HG02938 (cell line): ENCODE measurements around the gene PIP4K2C.
"Not testable (repeated sequence)": the region's sequence is repeated elsewhere in the genome, so short reads cannot be mapped to it uniquely, and the experiment has no call there.

Source experiments
- ATAC-seq: cut with Tn5 transposase; IDR thresholded peaks from one replicate; pipeline ENCODE4 v1.9.1; 2021; ENCODE audit warnings: mild to moderate bottlenecking, moderate library complexity; ENCODE audit not compliant: unreplicated experiment

PIP4K2C gene

DNA sequence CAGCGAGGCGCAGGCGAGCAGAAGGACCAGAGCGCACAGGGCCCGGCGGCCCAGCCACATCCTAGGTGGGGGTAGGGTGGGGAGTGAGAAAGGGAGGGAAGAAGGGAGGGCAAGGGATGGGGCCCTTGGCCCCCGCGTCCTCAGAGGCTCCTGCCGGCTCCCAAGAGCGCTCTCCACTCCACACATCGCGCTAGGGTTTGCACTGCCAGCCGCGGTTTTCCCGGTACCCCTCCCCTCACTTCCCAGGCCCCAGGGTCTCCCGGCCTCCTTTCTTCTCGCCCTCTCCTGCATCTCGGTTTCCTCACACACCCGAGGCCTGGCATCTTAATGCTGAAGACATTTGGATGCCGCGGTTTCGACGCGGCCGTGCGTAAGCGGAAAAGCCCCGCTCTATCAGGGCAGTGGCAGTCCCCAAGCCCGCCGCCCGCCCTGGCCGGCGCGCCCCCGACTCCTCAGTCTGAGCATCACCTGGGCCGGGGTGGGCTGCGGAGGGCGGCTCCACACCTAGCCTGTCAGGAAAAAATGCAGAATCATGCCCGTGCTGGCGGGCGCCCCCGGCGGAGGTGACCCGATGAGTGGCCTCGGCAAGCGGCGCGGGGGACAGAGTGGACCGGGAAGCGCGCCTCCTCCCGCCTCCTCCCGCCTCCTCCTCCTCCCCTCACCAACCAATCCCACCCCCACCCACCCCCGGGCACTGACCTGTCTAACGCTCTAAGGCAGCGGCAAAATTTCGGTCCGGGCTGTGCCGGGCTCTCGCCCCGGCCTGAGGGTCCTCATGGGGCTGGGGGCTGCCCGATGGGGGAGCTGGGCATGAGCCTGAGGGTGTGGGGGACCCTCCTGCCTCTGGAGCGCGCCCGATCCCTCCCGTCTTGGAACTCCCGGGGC lies 41.3 kb downstream of the PIP4K2C start:
- no peak for ATAC-seq

DNA sequence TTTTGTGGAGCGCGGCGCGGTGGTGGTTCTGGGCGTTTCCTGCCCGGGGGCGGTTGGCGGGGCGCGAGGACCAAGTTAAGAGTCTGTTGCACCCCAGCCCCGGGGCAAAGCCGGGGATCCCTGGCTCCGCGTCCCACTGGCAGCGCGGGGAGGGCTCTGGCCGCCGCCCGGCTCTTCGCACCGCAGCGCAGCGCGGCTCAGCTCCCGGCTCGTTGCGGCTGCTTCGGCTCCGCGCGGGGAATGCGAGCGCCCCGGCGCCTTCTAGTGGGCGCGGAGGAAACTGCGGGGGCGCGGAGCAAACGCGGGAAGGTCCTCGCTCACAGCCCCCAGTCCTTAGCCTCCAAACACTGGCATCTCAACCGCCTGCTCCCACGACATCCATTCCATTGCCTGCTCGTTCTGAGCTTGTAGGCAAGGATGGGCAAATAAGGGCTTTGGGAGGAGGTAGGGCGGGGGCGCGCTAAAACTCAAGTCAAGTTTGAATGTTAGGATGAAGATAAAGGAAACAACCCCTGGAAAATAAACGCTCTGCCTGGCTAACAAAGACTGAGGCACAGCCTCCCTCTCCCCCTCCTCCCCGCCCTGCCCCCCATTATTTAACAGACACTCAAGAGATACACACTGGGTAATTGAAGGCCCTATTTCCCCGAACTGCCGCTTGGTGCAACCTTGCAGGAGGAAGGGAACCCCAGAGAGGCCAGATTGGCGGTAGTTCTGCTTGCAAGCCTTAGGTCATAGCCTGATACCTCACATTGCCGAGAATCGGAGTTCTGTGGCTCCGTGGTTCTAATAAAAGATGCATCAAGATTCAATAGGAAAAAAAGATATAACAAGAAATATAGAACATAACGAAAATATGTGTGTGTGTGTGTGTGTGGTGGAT lies 42.2 kb downstream of the PIP4K2C start, which contains the start of gene B4GALNT1:
TSS of gene B4GALNT1 (minus strand) at position 244 of the 883 bp plus-strand sequence. CDS start 1,069 bp downstream, outside the sequence.
- ATAC-seq, result no peak

DNA sequence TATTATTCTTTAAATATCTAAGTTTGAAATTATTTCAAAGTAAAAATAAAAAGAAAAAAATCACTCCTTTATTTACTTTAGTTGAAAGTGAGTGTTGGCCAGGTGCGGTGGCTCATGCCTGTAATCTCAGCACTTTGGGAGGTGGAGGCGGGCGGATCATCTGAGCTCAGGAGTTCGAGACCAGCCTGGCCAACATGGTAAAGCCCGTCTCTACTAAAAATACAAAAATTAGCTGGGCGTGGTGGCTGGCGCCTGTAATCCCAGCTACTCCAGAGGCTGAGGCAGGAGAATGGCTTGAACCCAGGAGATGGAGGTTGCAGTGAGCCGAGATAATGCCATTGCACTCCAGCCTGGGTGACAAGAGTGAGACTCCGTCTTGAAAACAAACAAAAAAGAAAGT lies 45.7 kb downstream of the PIP4K2C start:
- not testable (repeated sequence) for ATAC-seq

DNA sequence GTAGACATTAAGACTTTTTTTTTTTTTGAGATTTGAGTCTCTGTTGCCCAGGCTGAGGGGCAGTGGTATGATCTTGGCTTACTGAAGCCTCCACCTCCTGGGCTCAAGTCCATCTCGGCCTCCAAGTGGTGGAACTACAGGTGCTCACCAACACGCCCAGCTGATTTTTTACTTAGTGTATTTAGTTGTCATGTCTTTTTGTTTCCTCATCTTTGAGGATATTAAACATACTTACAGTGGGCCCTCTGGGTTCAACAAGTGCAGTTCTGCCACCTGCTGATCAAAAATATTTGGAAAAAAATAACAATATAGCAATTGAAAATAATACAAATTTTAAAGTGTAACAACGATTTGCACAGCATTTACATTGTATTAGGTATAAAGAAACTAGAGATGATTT lies 46.4 kb downstream of the PIP4K2C start:
- ATAC-seq, result no peak

DNA sequence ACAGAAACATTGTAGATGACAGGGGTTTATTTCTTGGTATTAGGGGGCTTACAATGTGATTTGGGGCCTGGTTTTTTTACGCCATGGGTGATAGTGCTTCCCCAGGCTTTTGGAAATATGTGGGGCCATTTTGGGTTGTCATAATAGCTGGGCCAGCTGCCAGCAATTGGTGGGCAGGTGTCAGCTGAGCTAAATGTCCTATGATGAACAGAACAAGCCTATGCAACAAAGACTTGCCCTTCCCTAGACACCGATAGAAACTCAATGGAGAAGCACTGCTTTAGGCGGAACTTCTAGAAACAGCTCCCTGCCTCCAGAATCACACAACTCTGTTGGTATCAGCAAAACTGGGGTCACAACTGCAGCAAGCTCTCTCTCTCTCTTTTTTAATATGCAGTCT lies 47.1 kb downstream of the PIP4K2C start:
- no peak for ATAC-seq

DNA sequence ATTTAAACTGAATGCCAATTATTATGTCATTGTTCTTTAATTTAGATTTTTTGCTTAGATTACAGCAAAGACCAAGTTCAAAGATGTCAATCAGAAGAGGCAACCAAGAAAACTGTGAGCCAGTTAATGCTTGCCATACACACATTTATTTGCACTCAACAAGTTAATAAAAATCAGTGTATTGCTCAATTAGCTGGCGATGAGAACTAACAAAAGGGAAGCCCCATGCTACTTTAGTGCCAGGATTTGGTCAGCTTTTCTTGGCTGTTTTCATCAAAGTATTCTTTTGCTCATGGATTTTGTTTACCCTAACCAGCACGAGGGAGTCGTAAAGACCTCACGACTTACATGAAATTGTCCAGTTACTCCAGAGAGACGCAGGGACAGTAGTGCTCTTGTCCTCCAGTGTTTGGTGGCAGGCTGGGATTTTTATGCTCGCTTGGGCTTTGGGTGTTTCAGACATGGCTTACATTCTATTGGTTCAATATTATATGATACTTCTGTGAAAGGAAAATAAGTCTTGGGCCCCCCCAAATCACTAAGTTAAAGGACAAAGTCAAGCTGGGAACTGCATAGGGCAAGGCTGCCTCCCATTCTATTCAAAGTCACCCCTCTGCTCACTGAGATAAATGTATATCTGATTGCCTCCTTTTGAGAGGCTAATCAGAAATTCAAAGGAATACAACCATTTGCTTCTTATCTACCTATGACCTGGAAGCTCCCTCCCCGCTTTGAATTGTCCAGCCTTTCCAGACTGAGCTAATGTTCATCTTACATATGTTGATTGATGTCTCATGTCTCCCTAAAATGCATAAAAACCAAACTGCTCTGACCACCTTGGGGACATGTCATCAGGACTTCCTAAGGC lies 49.4 kb downstream of the PIP4K2C start:
- ATAC-seq, result no peak

DNA sequence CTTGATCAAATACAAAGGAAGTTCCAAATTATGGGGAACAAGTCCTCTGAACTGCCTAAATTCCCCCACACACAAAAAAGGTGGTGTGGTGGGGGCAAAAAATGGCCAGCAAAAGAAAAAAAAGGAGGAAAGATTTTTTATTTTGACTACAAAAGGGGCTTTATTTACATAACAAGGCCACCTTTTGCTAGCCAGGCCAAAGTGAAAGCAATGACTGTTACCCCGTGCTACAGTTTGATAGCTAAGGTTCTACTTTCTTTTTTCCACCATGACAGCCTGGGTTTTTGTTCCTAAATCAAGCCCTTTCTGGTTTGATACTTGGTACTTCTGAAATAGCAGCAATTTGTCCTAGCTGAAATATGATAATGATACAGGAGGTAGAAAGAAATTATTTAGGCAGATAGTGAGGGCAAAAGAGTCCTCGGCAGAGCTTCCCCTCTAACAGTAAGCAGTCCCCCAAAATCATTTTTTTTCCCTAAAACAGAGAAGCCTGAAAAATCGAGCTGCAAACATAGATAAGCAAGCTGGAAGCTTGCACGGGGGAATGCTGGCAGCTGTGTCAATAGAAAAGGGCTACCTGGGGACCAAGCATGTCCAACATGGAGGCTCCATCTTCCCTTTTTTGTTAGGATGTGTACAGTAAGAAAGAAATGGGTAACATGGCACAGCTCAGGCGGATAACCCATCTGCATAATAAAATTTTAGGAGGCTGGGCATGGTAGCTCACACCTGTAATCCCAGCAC lies 50.9 kb downstream of the PIP4K2C start:
- ATAC-seq, result no peak

DNA sequence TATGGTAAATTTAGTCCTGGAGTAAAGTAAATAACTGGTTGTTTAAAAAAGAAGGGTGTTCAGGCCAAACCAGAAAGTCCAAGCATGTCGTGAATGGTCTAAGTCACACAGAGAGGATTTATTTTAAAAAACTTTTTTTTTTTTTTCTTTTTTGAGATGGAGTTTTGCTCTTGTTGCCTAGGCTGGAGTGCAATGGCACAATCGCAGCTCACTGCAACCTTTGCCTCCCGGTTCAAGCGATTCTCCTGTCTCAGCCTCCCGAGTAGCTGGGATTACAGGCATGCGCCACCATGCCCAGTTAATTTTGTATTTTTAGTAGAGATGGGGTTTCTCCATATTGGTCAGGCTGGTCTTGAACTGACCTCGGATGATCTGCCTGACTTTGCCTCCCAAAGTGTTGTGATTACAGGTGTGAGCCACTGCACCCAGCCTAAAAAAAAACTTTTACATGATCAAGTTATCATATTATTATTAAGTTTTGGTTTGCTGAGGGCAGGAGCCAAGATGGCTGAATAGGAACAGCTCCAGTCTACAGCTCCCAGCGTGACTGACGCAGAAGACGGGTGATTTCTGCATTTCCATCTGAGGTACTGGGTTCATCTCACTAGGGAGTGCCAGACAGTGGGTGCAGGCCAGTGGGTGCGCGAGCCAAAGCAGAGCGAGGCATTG lies 55.1 kb downstream of the PIP4K2C start:
- not testable (repeated sequence) for ATAC-seq

DNA sequence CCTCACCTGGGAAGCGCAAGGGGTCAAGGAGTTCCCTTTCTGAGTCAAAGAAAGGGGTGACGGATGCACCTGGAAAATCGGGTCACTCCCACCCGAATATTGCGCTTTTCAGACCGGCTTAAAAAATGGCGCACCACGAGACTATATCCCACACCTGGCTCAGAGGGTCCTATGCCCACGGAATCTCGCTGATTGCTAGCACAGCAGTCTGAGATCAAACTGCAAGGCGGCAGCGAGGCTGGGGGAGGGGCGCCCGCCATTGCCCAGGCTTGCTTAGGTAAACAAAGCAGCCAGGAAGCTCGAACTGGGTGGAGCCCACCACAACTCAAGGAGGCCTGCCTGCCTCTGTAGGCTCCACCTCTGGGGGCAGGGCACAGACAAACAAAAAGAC lies 55.7 kb downstream of the PIP4K2C start:
- ATAC-seq, result not testable (repeated sequence)
